Mesenchymal stem cell (in vitro differentiated cells and primary cell): Measurements from ENCODE around the gene SAGE1.
"Not testable (repeated sequence)": the region's sequence is repeated elsewhere in the genome, so short reads cannot be mapped to it uniquely, and the experiment has no call there.

Source experiments
- DNase-seq: peaks from one replicate; pipeline ENCODE4 v3.0.0-alpha.2; 2013
- H2AFZ ChIP-seq: one replicate; pipeline ENCODE4 v1.6.1; 2013; ENCODE audit warnings: low read depth, mild to moderate bottlenecking, control low read depth, inconsistent platforms, low read length, moderate library complexity
- H2AK5ac ChIP-seq: 2 replicates; pipeline ENCODE4 v1.6.1; 2013; ENCODE audit warnings: low read length, moderate library complexity, mild to moderate bottlenecking, inconsistent platforms; ENCODE audit not compliant: severe bottlenecking
- H2BK120ac ChIP-seq: one replicate; pipeline ENCODE4 v1.6.1; 2013; ENCODE audit warnings: low read depth, mild to moderate bottlenecking, inconsistent platforms, low read length, moderate library complexity
- H2BK12ac ChIP-seq, 2 experiments: one replicate each; pipeline ENCODE4 v1.6.1; 2013; ENCODE audit warnings: inconsistent platforms in 2 of 2, low read length in 2 of 2, mild to moderate bottlenecking in 2 of 2, moderate library complexity in 2 of 2, control low read depth in 1 of 2
- H2BK15ac ChIP-seq: one replicate; pipeline ENCODE4 v1.6.1; 2013; ENCODE audit warnings: mild to moderate bottlenecking, low read depth, inconsistent platforms; ENCODE audit not compliant: poor library complexity, severe bottlenecking
- H2BK5ac ChIP-seq: 2 replicates; pipeline ENCODE4 v1.6.1; 2013; ENCODE audit warnings: low read depth, mild to moderate bottlenecking, low read length, control low read depth, inconsistent platforms; ENCODE audit not compliant: poor library complexity, severe bottlenecking
- H3K14ac ChIP-seq, 2 experiments: one replicate each; pipeline ENCODE4 v1.6.1; 2013; ENCODE audit warnings: inconsistent platforms in 2 of 2, low read length in 2 of 2, control low read depth in 1 of 2, mild to moderate bottlenecking in 1 of 2, moderate library complexity in 1 of 2
- H3K18ac ChIP-seq, 2 experiments: one replicate each; pipeline ENCODE4 v1.6.1; 2013; ENCODE audit warnings: inconsistent platforms in 2 of 2, low read length in 2 of 2, control low read depth in 1 of 2, low read depth in 1 of 2, mild to moderate bottlenecking in 1 of 2
- H3K23ac ChIP-seq, 2 experiments: one replicate each; pipeline ENCODE4 v1.6.1; 2013; ENCODE audit warnings: inconsistent platforms in 2 of 2, low read length in 2 of 2, mild to moderate bottlenecking in 2 of 2, moderate library complexity in 2 of 2, control low read depth in 1 of 2
- H3K27ac ChIP-seq: 2 replicates; pipeline ENCODE4 v1.5.1; 2013; ENCODE audit warnings: mild to moderate bottlenecking, moderate library complexity, low read length, control low read depth, inconsistent platforms; ENCODE audit not compliant: poor library complexity, severe bottlenecking
- H3K27me3 ChIP-seq, 2 experiments: 2 replicates each; pipeline versions ENCODE4 v1.6.1 to v1.7.0; 2013; ENCODE audit warnings: low read length in 2 of 2, mild to moderate bottlenecking in 2 of 2, moderate library complexity in 2 of 2, control low read depth in 1 of 2, inconsistent platforms in 1 of 2; ENCODE audit not compliant: control insufficient read depth in 1 of 2, insufficient read depth in 1 of 2
- H3K36me3 ChIP-seq, 2 experiments: 2 replicates each; pipeline versions ENCODE4 v1.6.1 to v1.7.0; 2013; ENCODE audit warnings: low read length in 2 of 2, control low read depth in 1 of 2, inconsistent platforms in 1 of 2, low read depth in 1 of 2, mild to moderate bottlenecking in 1 of 2; ENCODE audit not compliant: insufficient read depth in 2 of 2, control insufficient read depth in 1 of 2
- H3K4ac ChIP-seq, 2 experiments: one replicate each; pipeline ENCODE4 v1.6.1; 2013; ENCODE audit warnings: inconsistent platforms in 2 of 2, low read length in 2 of 2, mild to moderate bottlenecking in 2 of 2, moderate library complexity in 2 of 2, control low read depth in 1 of 2, low read depth in 1 of 2
- H3K4me1 ChIP-seq: 2 replicates; pipeline ENCODE4 v1.6.1; 2013; ENCODE audit warnings: low read depth, low read length, control low read depth; ENCODE audit not compliant: control insufficient read depth, insufficient read depth
- H3K4me2 ChIP-seq: 2 replicates; pipeline ENCODE4 v1.6.1; 2013; ENCODE audit warnings: low read length, mild to moderate bottlenecking, inconsistent platforms; ENCODE audit not compliant: poor library complexity, severe bottlenecking
- H3K4me3 ChIP-seq, 2 experiments: 2 replicates each; pipeline versions ENCODE4 v1.5.1 to v1.7.0; 2013; ENCODE audit warnings: low read length in 2 of 2, mild to moderate bottlenecking in 2 of 2, control low read depth in 1 of 2, low read depth in 1 of 2; ENCODE audit not compliant: insufficient read depth in 1 of 2
- H3K79me1 ChIP-seq: replicated peaks from 2 replicates; pipeline ENCODE4 v1.6.1; 2013; ENCODE audit warnings: mild to moderate bottlenecking, control low read depth, low read length, inconsistent platforms; ENCODE audit not compliant: poor library complexity, severe bottlenecking
- H3K9ac ChIP-seq: 2 replicates; pipeline ENCODE4 v1.7.0; 2013; ENCODE audit warnings: mild to moderate bottlenecking, low read length, moderate library complexity
- H3K9me3 ChIP-seq: 2 replicates; pipeline ENCODE4 v1.7.0; 2013; ENCODE audit warnings: mild to moderate bottlenecking, low read length; ENCODE audit not compliant: control insufficient read depth
- H4K8ac ChIP-seq: one replicate; pipeline ENCODE4 v1.6.1; 2013; ENCODE audit warnings: inconsistent platforms, mild to moderate bottlenecking, low read length, moderate library complexity
- H4K91ac ChIP-seq: one replicate; pipeline ENCODE4 v1.6.1; 2013; ENCODE audit warnings: mild to moderate bottlenecking, low read length, inconsistent platforms
- WGBS: methylation state at CpG from one replicate; pipeline ENCODE4 v1.1.7; 2013; ENCODE audit warnings: mixed read lengths; 5-methylcytosine and 5-hydroxymethylcytosine counted together

The SAGE1 gene

GRCh38 chrX:135910251-135910650 is 16.7 kb downstream of the SAGE1 start:
- H2AFZ ChIP-seq = no peak overlapping the region
- H3K27ac ChIP-seq = no peak overlapping the region
- H3K4me3 ChIP-seq = no peak overlapping the region
- no peak overlapping the region for H3K4me2 ChIP-seq
- H3K23ac ChIP-seq = no peak overlapping the region
- no peak overlapping the region for H2BK5ac ChIP-seq
- no peak for DNase-seq
- H2BK12ac ChIP-seq = no peak overlapping the region
- H2BK120ac ChIP-seq = no peak overlapping the region
- H2BK15ac ChIP-seq = no peak overlapping the region
- no peak overlapping the region for H4K8ac ChIP-seq
- no peaks in the 10 kb centered on the region for H3K4me1 ChIP-seq
- H3K79me1 ChIP-seq = no peaks in the 10 kb centered on the region
- peaks cover 0 to 19% of the 10 kb centered on the region in 2 experiments for H3K27me3 ChIP-seq
- no peak overlapping the region for H2AK5ac ChIP-seq
- H4K91ac ChIP-seq = no peak overlapping the region
- no peak overlapping the region for H3K4ac ChIP-seq
- no peak overlapping the region for H3K14ac ChIP-seq
- no peak overlapping the region for H3K9ac ChIP-seq
- WGBS = 50% methylated on average over 2 of the region's 5 CpGs
- H3K36me3 ChIP-seq = no peaks in the 10 kb centered on the region
- H3K18ac ChIP-seq = no peak overlapping the region
- no peaks in the 10 kb centered on the region for H3K9me3 ChIP-seq

DNA sequence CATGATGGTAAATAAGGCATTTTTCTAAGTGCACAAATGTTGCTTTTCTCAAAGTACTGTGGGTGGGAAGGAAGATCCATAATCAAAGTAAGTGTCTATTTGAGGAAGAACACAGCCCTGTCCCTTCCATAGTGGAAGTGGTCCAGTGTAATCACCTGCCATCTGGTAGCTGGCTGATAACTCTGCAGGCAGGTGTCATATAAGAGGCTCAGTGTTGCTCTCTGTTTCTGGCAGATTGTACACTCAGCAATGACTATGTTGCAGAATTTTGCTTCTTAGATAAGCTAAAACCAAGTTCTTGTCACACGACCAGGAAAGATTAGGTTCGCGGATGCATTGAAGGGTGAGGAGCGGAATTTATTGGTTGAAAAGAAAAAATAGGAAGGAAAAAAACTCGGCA is 20.9 kb downstream of the SAGE1 start:
- WGBS = 70% methylated on average over 2 of the region's 5 CpGs
- Histone ChIP-seq H2BK120ac (no peak overlapping the region), H3K36me3 (no peaks in the 10 kb centered on the region), H4K8ac (no peak overlapping the region), H3K4me3 (no peak overlapping the region), H2AK5ac (no peak overlapping the region), H3K4me2 (no peak overlapping the region), H3K9me3 (no peaks in the 10 kb centered on the region), H3K23ac (no peak overlapping the region), H4K91ac (no peak overlapping the region), H3K9ac (no peak overlapping the region), H2AFZ (no peak overlapping the region), H3K79me1 (no peaks in the 10 kb centered on the region), H2BK5ac (no peak overlapping the region), H3K4ac (no peak overlapping the region), H3K27me3 (peaks cover 0 to 38% of the 10 kb centered on the region in 2 experiments), H3K4me1 (no peaks in the 10 kb centered on the region), H3K14ac (no peak overlapping the region), H3K18ac (no peak overlapping the region), H2BK12ac (no peak overlapping the region), H2BK15ac (no peak overlapping the region), H3K27ac (no peak overlapping the region)
- no peak for DNase-seq

DNA sequence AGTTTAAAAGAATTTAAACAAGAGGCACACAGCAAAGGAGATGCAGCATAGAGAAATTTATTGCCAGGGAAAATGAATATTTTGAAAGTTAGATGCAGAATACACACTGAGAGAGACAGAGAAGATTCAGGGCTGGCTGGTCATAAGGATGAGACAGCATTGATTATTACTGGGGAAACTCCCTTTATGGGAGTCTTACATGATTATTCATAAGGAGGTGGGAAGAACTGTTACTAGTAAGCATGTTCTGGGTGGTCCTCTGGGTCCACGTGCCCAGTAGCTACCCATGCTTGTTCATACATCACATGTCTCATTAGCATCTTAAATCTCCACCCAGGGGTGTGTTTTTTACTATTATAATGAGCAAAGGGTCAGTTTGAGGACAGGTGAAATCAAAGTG is 27.0 kb downstream of the SAGE1 start:
- H3K79me1 ChIP-seq, H3K9ac ChIP-seq, H3K18ac ChIP-seq, DNase-seq, H2BK120ac ChIP-seq, H2BK5ac ChIP-seq, H3K36me3 ChIP-seq, H3K14ac ChIP-seq, H4K91ac ChIP-seq, H3K27ac ChIP-seq, H3K23ac ChIP-seq, H3K4me3 ChIP-seq, H3K4me1 ChIP-seq, H2AK5ac ChIP-seq, H2BK15ac ChIP-seq, H2BK12ac ChIP-seq, H2AFZ ChIP-seq, H3K4me2 ChIP-seq, H3K9me3 ChIP-seq, H3K4ac ChIP-seq, H4K8ac ChIP-seq: not testable (repeated sequence)
- peaks cover 0 to 40% of the 10 kb centered on the region in 2 experiments for H3K27me3 ChIP-seq
- no CpG with 5 or more reads among the region's 1 CpG for WGBS

DNA sequence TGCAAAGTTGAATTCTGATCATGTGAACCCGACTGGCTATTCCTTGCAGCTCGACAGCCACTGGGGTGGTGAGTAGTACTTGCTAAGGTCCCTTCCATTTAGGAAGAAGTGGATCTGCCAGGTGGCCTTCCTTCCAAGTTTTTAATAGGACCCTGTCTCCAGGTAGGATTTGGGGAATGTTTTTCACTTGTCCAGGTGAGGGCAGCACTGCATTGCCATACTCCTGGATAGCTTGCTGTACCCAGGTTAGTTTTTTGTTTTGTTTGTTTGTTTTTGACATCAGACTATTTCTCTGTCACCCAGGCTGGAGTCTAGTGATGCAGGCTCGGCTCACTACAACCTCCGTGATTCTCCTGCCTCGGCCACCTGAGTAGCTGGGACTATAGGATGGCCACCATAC is 29.8 kb downstream of the SAGE1 start:
- Histone ChIP-seq H2BK5ac (no peak overlapping the region), H3K4me2 (no peak overlapping the region), H3K4me3 (no peak overlapping the region), H2BK15ac (no peak overlapping the region), H3K4me1 (no peaks in the 10 kb centered on the region), H3K4ac (no peak overlapping the region), H3K27me3 (peaks cover 0 to 36% of the 10 kb centered on the region in 2 experiments), H2BK120ac (no peak overlapping the region), H2AK5ac (no peak overlapping the region), H3K27ac (no peak overlapping the region), H4K91ac (no peak overlapping the region), H3K18ac (no peak overlapping the region), H2AFZ (no peak overlapping the region), H3K9me3 (no peaks in the 10 kb centered on the region), H3K36me3 (no peaks in the 10 kb centered on the region), H2BK12ac (no peak overlapping the region), H4K8ac (no peak overlapping the region), H3K23ac (no peak overlapping the region), H3K9ac (no peak overlapping the region), H3K14ac (no peak overlapping the region), H3K79me1 (no peaks in the 10 kb centered on the region)
- 89% methylated on average over 4 of the region's 5 CpGs for WGBS
- DNase-seq = no peak
